Lower lobe of right lung (tissue), 2 donors: ENCODE results near the gene PGS1. TPM values are rescaled to one million over a fixed set of nuclear protein-coding genes. Genes with fewer than 3 reads are reported as not detected.

Experiments used
- ATAC-seq, 2 donors: fragments of 200-7000 bp; cut with Tn5 transposase; one replicate each; pipeline ENCODE4 v1.9.1; 2020 to 2022; ENCODE audit warnings: mild to moderate bottlenecking in 2 of 2, moderate library complexity in 2 of 2
- DNase-seq: peaks from one replicate; pipeline ENCODE4 v3.0.0-alpha.2; 2020
- H3K27ac ChIP-seq: fragments of 200-600 bp; one replicate; pipeline ENCODE4 v1.8.0; 2022
- H3K27me3 ChIP-seq: fragments of 200-600 bp; one replicate; pipeline ENCODE4 v1.8.0; 2022; ENCODE audit warnings: low read depth
- H3K36me3 ChIP-seq: fragments of 200-600 bp; one replicate; pipeline ENCODE4 v1.8.0; 2022; ENCODE audit warnings: mild to moderate bottlenecking
- H3K4me1 ChIP-seq: fragments of 200-600 bp; one replicate; pipeline ENCODE4 v1.8.0; 2022
- H3K4me3 ChIP-seq: fragments of 200-600 bp; one replicate; pipeline ENCODE4 v1.8.0; 2022; ENCODE audit warnings: mild to moderate bottlenecking
- H3K9me3 ChIP-seq: fragments of 200-600 bp; one replicate; pipeline ENCODE4 v1.8.0; 2022
- intact Hi-C: fragments of 100-400 bp; cut with DNase I; formaldehyde crosslinking; loops from one replicate; pipeline ENCODE4 v1.11.0; 2022
- total RNA-seq: library from RNA; stranded (reverse); fragmentation: NEBNext Ultra II Directional; extraction: Animal tissue kit (Norgen Biotek cat#: 25700); gene quantifications from one replicate; pipeline ENCODE4 v1.2.1, GENCODE V29; 2021
- TF ChIP-seq, protein P1 (sequence below): fragments of 200-600 bp; IDR thresholded peaks from one replicate; pipeline ENCODE4 v1.8.0; 2022; ENCODE audit warnings: antibody characterized with exemption, mild to moderate bottlenecking
- donor health status: DM: no; HTN: yes; CAD: no; lungs with severe emphysema.

Gene PGS1
- total RNA-seq, 1 donor from 2014 or later = 90.9 TPM

DNA sequence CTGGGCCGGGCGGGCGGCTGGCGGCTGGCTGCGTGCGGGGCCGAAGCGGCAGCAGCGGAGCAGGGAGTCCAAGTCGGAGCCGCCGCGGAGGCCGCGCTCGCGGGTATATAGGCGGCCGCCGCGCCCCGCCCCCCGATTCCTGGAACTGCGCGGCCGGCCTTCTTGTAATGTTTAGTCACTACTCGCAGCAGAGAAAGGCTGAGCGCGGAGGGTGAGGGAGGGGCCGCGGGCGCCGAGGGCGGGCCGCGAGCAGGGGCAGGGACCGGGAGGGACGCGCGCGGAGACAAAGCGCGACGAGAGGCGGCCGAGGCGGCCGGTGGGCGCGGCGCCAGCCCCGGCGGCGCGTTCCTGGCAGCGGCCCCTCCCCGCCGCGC lies 18.5 kb upstream of the PGS1 start, which contains the start of gene SOCS3:
Gene SOCS3 (minus strand): TSS at position 81 of the 374 bp plus-strand sequence. CDS start 982 bp downstream, outside the sequence.
- TF ChIP-seq, protein P1, sequence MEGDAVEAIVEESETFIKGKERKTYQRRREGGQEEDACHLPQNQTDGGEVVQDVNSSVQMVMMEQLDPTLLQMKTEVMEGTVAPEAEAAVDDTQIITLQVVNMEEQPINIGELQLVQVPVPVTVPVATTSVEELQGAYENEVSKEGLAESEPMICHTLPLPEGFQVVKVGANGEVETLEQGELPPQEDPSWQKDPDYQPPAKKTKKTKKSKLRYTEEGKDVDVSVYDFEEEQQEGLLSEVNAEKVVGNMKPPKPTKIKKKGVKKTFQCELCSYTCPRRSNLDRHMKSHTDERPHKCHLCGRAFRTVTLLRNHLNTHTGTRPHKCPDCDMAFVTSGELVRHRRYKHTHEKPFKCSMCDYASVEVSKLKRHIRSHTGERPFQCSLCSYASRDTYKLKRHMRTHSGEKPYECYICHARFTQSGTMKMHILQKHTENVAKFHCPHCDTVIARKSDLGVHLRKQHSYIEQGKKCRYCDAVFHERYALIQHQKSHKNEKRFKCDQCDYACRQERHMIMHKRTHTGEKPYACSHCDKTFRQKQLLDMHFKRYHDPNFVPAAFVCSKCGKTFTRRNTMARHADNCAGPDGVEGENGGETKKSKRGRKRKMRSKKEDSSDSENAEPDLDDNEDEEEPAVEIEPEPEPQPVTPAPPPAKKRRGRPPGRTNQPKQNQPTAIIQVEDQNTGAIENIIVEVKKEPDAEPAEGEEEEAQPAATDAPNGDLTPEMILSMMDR = no peak
- DNase-seq (peak; percentile 98), ATAC-seq (peak; percentile 82 to 92)
- intact Hi-C loops = no loop called here
- Histone ChIP-seq H3K27me3 (no peaks in the 10 kb centered on the region), H3K36me3 (peaks cover 38% of the 10 kb centered on the region), H3K9me3 (no peaks in the 10 kb centered on the region), H3K4me1 (peaks cover 56% of the 10 kb centered on the region), H3K4me3 (peak within 1 kb of the TSS; percentile 94), H3K27ac (peak within 1 kb of the TSS; percentile 96)

DNA sequence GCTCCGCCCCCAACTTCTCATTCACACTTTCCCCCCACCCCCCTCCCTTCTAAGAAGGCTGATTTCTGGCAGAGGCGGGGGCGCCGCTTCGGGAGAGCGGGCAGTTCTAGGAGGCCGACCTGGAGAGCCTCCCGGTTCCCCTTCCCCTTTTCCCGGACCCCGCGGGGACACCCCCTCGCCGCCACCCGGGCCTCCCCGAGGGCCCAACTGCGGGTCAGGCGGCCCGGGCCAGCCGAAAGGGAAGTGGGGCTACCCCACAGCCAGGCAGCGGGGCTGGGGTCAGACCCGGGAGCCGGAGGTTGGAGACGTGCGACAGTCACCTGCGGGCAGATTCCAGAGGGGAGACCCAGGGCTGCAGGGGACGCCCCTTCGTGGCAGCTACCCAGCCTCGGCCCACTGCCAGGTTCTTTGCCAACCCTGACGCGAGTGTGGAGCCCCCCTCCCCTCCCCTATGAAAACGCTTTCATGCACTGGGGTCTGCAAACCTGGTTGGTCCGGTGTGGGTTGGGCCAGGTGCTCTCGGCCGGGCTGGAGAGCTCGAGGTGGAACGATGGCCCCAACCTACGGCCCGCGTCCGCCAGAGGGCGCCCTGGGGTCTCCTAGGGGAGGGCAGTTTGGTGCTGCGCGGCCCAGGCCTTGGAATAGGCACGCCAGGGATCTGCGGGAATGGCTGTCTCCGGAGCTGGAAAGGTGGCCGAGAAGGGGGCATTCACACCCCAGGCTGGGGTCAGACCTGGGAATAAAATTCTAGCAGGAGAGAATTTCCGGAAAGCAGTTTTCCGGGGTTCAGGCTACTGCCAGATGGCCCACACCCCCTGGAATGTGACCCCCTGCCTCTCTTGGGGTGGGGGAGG lies 17.9 kb upstream of the PGS1 start:
- H3K4me3 ChIP-seq = peak overlapping the region; percentile 94
- H3K9me3 ChIP-seq = no peaks in the 10 kb centered on the region
- ATAC-seq (peak; percentile 77 to 83), DNase-seq (peak; percentile 97)
- H3K4me1 ChIP-seq = peaks cover 56% of the 10 kb centered on the region
- no peaks in the 10 kb centered on the region for H3K27me3 ChIP-seq
- TF ChIP-seq, protein P1 = peak; percentile 97
- H3K36me3 ChIP-seq = peaks cover 34% of the 10 kb centered on the region
- H3K27ac ChIP-seq = peak overlapping the region; percentile 96
- intact Hi-C loops = no loop called here

DNA sequence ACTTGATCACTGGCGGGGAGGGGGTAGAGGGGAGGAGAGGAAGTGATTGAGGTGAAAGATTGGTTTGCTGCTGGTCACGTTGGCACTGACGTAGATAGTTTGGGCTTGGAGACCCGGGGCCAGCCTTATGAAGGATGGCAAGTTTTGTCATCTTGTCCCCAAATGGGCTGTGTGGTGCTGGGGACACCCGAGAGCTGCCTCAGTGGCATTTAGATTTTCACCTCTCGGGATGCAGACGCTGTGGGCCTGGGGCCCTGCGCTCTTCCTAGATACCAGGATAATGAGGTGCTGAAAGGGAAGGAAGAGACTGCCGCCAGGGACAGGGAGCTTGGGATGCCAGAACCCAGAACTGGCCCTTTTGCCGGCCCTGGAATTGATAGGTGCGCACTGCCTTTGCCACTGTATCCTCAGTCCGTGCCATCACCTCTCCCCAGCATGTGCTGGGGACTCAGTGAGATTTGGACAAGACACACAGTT lies 17.2 kb upstream of the PGS1 start:
- ATAC-seq (no peak), DNase-seq (no peak)
- Histone ChIP-seq H3K4me3 (no peak overlapping the region), H3K36me3 (peaks cover 27% of the 10 kb centered on the region), H3K27ac (peak overlapping the region; percentile 96), H3K4me1 (peaks cover 56% of the 10 kb centered on the region), H3K27me3 (no peaks in the 10 kb centered on the region), H3K9me3 (no peaks in the 10 kb centered on the region)
- intact Hi-C loops = no loop called here
- TF ChIP-seq, protein P1 = no peak

DNA sequence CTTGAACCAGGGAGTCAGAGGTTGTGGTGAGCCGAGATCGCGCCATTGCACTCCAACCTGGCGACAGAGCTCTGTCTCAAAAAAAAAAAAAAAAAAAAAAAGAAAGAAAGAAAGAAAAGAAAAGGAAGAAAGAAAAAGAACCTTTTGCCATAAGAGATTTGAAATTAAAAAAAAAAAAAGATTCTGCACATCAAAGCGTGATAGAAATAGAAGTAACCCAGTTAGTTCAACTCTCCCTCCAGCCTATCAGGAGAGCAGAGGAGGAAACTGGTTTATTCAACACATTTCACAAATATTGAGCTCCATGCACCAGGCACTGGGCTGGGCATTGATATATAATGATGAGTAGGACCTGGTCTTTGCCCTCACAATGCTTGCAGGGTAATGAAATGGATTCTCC lies 16.2 kb upstream of the PGS1 start:
- no peaks in the 10 kb centered on the region for H3K9me3 ChIP-seq
- no peaks in the 10 kb centered on the region for H3K27me3 ChIP-seq
- peaks cover 55% of the 10 kb centered on the region for H3K4me1 ChIP-seq
- H3K27ac ChIP-seq = no peak overlapping the region
- DNase-seq (no peak), ATAC-seq (no peak)
- H3K4me3 ChIP-seq = no peak overlapping the region
- intact Hi-C loops = no loop called here
- TF ChIP-seq, protein P1 = no peak
- H3K36me3 ChIP-seq = peaks cover 19% of the 10 kb centered on the region

DNA sequence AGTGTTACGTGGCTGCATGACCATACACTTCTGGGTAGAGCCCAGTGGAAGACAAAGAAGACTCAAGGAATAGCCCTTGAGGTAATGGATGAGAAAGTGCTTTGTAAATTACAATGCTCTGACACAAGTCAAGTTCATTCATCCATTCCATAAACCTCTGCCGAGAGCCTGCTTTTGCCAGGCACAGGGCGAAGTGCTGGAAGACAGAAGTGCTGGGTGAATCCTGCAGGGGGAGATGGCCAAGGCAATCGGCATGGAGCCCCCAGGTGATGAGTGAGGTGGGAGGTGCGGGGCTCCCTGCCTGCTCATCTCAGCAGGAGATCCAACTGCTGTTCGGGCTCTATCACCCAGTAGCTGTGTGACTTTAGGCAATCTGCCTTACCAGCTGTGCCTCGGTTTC lies 15.8 kb upstream of the PGS1 start:
- intact Hi-C loops = no loop called here

More for the DNA sequence above, 15.8 kb upstream of the PGS1 start:
- no peak overlapping the region for H3K27ac ChIP-seq
- peaks cover 15% of the 10 kb centered on the region for H3K36me3 ChIP-seq
- H3K4me1 ChIP-seq = peaks cover 51% of the 10 kb centered on the region
- no peaks in the 10 kb centered on the region for H3K27me3 ChIP-seq
- H3K4me3 ChIP-seq = no peak overlapping the region
- no peak for ATAC-seq
- TF ChIP-seq, protein P1 = no peak
- H3K9me3 ChIP-seq = no peaks in the 10 kb centered on the region
- DNase-seq = no peak
